Adrenal gland (tissue), 12 donors: ENCODE data around the gene KCNK6. TPM values are rescaled to one million over a fixed set of nuclear protein-coding genes. Genes with fewer than 3 reads are reported as not detected.

Experiments used
- DNase-seq, 7 donors: peaks; one replicate each; pipeline ENCODE4 v3.0.0-alpha.2; 2019 to 2020
- H3K27ac ChIP-seq, 5 donors: fragments of 200-600 bp; sonication (generic) in 4 of 5; 1 replicate in 3 of 5; 2 replicates in 2 of 5; pipeline versions ENCODE4 v1.5.1 to v1.8.0; 2016 to 2020; ENCODE audit warnings: mild to moderate bottlenecking in 1 of 5
- H3K27me3 ChIP-seq: fragments of 200-600 bp; 2 replicates; pipeline ENCODE4 v1.8.0; 2021
- H3K36me3 ChIP-seq, 2 donors: fragments of 200-600 bp; replicated peaks in 1 of 2; 1 replicate in 1 of 2; 2 replicates in 1 of 2; pipeline versions ENCODE4 v1.5.1 to v1.8.0; 2018 to 2022
- H3K4me1 ChIP-seq, 2 donors: fragments of 200-600 bp; replicated peaks in 1 of 2; 1 replicate in 1 of 2; 2 replicates in 1 of 2; pipeline versions ENCODE4 v1.5.1 to v1.8.0; 2018 to 2021
- H3K4me3 ChIP-seq, 4 donors: fragments of 200-600 bp; sonication (generic) in 3 of 4; one replicate each; pipeline ENCODE4 v1.5.1; 2016 to 2018
- H3K9me3 ChIP-seq, 3 donors: fragments of 200-600 bp; sonication (generic) in 1 of 3; replicated peaks in 1 of 3; 1 replicate in 2 of 3; 2 replicates in 1 of 3; pipeline versions ENCODE4 v1.5.1 to v1.8.0; 2016 to 2021
- CTCF ChIP-seq, 6 experiments: fragments of 450-650 bp in 4 of 6; fragments of 200-600 bp in 2 of 6; sonication (generic) in 1 of 6; IDR thresholded peaks; 1 replicate in 5 of 6; 2 replicates in 1 of 6; pipeline versions ENCODE4 v1.5.1 to v1.8.0; 2016 to 2021; ENCODE audit warnings: antibody characterized with exemption in 6 of 6, mild to moderate bottlenecking in 2 of 6, moderate library complexity in 1 of 6
- POLR2A ChIP-seq, 2 donors: fragments of 450-650 bp; IDR thresholded peaks; one replicate each; pipeline ENCODE4 v1.6.1; 2017; ENCODE audit warnings: antibody characterized with exemption in 2 of 2, mild to moderate bottlenecking in 2 of 2, moderate library complexity in 1 of 2
- WGBS, 4 donors: extraction: QIAGEN DNeasy Blood & Tissue Kit in 2 of 4; methylation state at CpG; one replicate each; pipeline versions ENCODE4 v1.1.5 to v1.1.7; 2013 to 2017; 5-methylcytosine and 5-hydroxymethylcytosine counted together
- intact Hi-C, 2 donors: fragments of 100-400 bp; cut with DNase I; formaldehyde crosslinking; loops; one replicate each; pipeline versions ENCODE4 v1.14.1 to v1.15.0; 2022 to 2023
- polyA plus RNA-seq, 3 donors: library from polyadenylated mRNA; stranded (reverse); fragments of 200-250 nt in 2 of 3; fragments of 350-450 nt in 1 of 3; fragmentation: Illumina TruSeq in 1 of 3; extraction: RNeasy Lipid Tissue Mini Kit (QIAGEN cat#74804) in 1 of 3; gene quantifications; one replicate each; pipeline ENCODE4 v1.2.3, GENCODE V29; 2013 to 2014
- total RNA-seq, 9 donors: library from RNA; depleted of rRNA in 4 of 9; stranded (reverse); fragments of >200 nt in 4 of 9; fragments of 120-200 nt in 1 of 9; fragmentation: NEBNext Ultra II Directional in 1 of 9; extraction: Animal tissue kit (Norgen Biotek cat#: 25700) in 1 of 9; gene quantifications; one replicate each; pipeline versions ENCODE4 v1.1.0 to v1.2.4, GENCODE V29; 2013 to 2023
- donor health status: healthy with polysubstance abuse.
- donor health status: Bipolar disorder and iron deficiency.
- donor health status: DM: yes; HTN: yes; CAD: no.
- donor health status: DM: no; HTN: no; CAD: no.
- donor health status: DM: no; HTN: no; CAD: no.
- donor health status: DM: yes; HTN: yes; CAD: no.

The KCNK6 gene
- total and polyA plus RNA-seq, 12 donors, result 1.2 to 6.0 (median 4.0) TPM

DNA sequence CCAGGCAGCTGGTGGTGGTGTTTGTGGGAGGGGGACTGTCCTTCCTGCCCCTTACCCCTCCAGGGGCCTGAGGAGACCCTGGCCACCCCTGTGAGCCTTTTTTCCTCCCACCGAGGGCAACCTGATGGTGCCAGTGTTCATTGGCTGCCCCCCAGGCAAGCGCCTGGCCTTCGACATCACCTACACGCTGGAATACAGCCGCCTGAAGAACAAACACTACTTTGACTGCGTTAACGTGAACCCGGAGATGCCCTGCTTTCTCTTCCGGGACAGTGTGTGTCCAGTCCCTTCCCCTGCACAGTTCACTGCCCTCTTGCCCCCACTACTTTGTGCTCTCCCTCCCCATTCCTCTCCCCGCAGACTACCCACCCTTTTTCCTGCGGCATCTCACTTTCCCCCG is 47.4 kb downstream of the KCNK6 start:
- 78 to 85% (median 79%) methylated on average over 10 to 12 of the region's 12 CpGs for WGBS, 4 donors
- H3K36me3 ChIP-seq, result no peaks in the 10 kb centered on the region
- no peak overlapping the region for H3K27ac ChIP-seq
- TF ChIP-seq POLR2A (IDR thresholded peaks at IDR 0.05) (no peak), CTCF (IDR thresholded peaks at IDR 0.05) (no peak)
- peaks cover 0 to 11% of the 10 kb centered on the region in 2 donors for H3K4me1 ChIP-seq
- H3K27me3 ChIP-seq, result no peaks in the 10 kb centered on the region
- no peak for DNase-seq
- intact Hi-C loops, result no loop called here
- H3K4me3 ChIP-seq, result no peak overlapping the region
- no peaks in the 10 kb centered on the region for H3K9me3 ChIP-seq

- Histone ChIP-seq H3K4me1 (no peaks in the 10 kb centered on the region), H3K36me3 (no peaks in the 10 kb centered on the region), H3K27ac (no peak overlapping the region), H3K27me3 (no peaks in the 10 kb centered on the region), H3K4me3 (no peak overlapping the region), H3K9me3 (no peaks in the 10 kb centered on the region)
- WGBS, 4 donors, result 80 to 90% (median 86%) methylated on average over 2 of the region's 2 CpGs
- TF ChIP-seq POLR2A (IDR thresholded peaks at IDR 0.05) (no peak), CTCF (IDR thresholded peaks at IDR 0.05) (no peak)
- intact Hi-C loops, result no loop called here
- no peak for DNase-seq
Measured at GRCh38 chr19:38369584-38369983, 49.9 kb downstream of the KCNK6 start.

DNA sequence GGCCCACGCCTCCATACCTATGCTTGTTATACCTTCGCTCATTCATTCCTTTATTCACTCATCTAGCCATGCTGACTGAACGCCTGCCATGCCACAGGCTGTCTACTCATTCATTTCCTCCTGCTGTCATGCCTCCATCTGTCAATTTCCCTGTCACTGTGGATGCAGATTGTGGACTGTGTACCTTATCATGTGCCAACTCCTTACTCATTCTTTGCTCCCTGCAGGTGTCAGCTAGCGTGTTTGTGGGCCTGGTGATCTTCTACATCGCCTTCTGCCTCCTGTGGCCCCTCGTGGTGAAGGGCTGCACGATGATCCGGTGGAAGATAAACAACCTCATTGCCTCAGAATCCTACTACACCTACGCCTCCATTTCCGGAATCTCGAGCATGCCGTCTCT is 50.7 kb downstream of the KCNK6 start:
- 66 to 80% (median 74%) methylated on average over 12 of the region's 12 CpGs for WGBS, 4 donors
- H3K27ac ChIP-seq, result no peak overlapping the region
- no peaks in the 10 kb centered on the region for H3K9me3 ChIP-seq
- H3K4me3 ChIP-seq, result no peak overlapping the region
- H3K27me3 ChIP-seq, result no peaks in the 10 kb centered on the region
- peaks cover 2 to 3% of the 10 kb centered on the region in 2 donors for H3K4me1 ChIP-seq
- no peaks in the 10 kb centered on the region for H3K36me3 ChIP-seq
- no peak for DNase-seq
- intact Hi-C loops, result loop anchor here in 1 of 2 donors (5.0 kb wide), 1 partner anchor 33 kb away; the partner anchor contains the start of gene CATSPERG
- TF ChIP-seq CTCF (IDR thresholded peaks at IDR 0.05) (no peak), POLR2A (IDR thresholded peaks at IDR 0.05) (no peak)

GRCh38 chr19:38371081-38371480 is 51.4 kb downstream of the KCNK6 start:
- intact Hi-C loops, result loop anchor here in 1 of 2 donors (5.0 kb wide), 1 partner anchor 34 kb away; the partner anchor contains the start of gene CATSPERG
- H3K9me3 ChIP-seq, result no peaks in the 10 kb centered on the region
- DNase-seq, result no peak
- peaks cover 10% of the 10 kb centered on the region in 2 donors for H3K4me1 ChIP-seq
- TF ChIP-seq POLR2A (IDR thresholded peaks at IDR 0.05) (no peak), CTCF (IDR thresholded peaks at IDR 0.05) (no peak)
- no peak overlapping the region for H3K4me3 ChIP-seq
- H3K27ac ChIP-seq, result no peak overlapping the region
- 58 to 69% (median 68%) methylated on average over 6 of the region's 6 CpGs for WGBS, 4 donors
- H3K36me3 ChIP-seq, result no peaks in the 10 kb centered on the region
- H3K27me3 ChIP-seq, result no peaks in the 10 kb centered on the region
